SU-DHL-6 (cell line): ENCODE data around the gene NAIF1.

Experiments used
- EZH2phosphoT487 ChIP-seq: fragments of 200-600 bp; sonication (generic), shearing (Covaris generic); conservative IDR thresholded peaks from 2 replicates; pipeline ENCODE4 v1.6.1; 2018; ENCODE audit warnings: mild to moderate bottlenecking, antibody characterized with exemption, low read length, moderate library complexity, mixed read lengths
- TF ChIP-seq, protein P1 (sequence below): fragments of 200-600 bp; sonication (generic); IDR thresholded peaks from one replicate; pipeline ENCODE4 v1.5.1; 2017; ENCODE audit warnings: antibody characterized with exemption, mild to moderate bottlenecking, low read length, moderate library complexity; ENCODE audit not compliant: insufficient read depth, poor library complexity, severe bottlenecking

DNA sequence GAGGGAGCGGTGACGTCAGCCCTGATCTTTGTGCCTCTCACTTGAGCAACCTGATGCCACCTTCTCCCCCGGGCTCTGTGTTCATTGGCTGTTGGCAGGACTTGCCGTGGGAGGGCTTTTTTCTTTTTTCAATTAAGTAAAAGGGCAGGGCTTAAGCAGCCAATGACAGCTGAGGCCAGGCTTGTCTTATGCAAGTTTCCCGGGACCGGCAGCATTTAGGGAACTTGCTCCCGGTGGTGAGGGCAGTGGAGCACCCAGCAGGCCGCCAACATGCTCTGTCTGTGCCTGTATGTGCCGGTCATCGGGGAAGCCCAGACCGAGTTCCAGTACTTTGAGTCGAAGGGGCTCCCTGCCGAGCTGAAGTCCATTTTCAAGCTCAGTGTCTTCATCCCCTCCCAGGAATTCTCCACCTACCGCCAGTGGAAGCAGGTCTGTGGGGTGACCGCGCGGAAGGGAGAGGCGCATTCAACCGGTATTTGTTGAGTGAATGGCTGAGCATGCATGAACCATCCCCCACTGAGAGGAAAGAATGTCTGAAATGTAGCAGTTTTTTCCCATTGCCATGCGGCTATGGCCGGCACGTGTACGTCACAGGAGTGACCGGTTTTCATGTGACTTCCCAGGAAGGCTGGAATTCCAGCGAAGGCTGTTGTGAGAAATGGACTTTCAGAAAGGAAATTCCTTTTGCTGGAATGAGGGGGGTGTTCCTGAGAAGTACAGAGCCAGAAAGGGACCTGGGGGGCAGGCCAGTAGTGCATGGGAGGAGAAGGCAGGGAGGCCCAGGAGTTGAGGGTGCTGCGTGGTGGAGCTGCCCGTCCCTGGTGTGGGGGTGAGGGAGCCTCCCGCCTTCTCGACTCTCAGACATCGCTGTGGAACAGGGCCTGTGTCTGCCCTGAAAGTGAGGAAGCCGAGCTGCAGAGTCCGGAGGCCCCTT lies 31.4 kb upstream of the NAIF1 start:
- TF ChIP-seq, protein P1, sequence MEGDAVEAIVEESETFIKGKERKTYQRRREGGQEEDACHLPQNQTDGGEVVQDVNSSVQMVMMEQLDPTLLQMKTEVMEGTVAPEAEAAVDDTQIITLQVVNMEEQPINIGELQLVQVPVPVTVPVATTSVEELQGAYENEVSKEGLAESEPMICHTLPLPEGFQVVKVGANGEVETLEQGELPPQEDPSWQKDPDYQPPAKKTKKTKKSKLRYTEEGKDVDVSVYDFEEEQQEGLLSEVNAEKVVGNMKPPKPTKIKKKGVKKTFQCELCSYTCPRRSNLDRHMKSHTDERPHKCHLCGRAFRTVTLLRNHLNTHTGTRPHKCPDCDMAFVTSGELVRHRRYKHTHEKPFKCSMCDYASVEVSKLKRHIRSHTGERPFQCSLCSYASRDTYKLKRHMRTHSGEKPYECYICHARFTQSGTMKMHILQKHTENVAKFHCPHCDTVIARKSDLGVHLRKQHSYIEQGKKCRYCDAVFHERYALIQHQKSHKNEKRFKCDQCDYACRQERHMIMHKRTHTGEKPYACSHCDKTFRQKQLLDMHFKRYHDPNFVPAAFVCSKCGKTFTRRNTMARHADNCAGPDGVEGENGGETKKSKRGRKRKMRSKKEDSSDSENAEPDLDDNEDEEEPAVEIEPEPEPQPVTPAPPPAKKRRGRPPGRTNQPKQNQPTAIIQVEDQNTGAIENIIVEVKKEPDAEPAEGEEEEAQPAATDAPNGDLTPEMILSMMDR: no peak
- TF ChIP-seq EZH2phosphoT487: no peak
